GM19351 (cell line): ENCODE measurements around the gene SH3YL1.

Source experiments
- ATAC-seq: cut with Tn5 transposase; IDR thresholded peaks from one replicate; pipeline ENCODE4 v1.9.1; 2021; ENCODE audit warnings: mild to moderate bottlenecking, moderate library complexity; ENCODE audit not compliant: unreplicated experiment

SH3YL1 gene, protein sequence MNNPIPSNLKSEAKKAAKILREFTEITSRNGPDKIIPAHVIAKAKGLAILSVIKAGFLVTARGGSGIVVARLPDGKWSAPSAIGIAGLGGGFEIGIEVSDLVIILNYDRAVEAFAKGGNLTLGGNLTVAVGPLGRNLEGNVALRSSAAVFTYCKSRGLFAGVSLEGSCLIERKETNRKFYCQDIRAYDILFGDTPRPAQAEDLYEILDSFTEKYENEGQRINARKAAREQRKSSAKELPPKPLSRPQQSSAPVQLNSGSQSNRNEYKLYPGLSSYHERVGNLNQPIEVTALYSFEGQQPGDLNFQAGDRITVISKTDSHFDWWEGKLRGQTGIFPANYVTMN

GRCh38 chr2:263774-264492, at the start of gene SH3YL1:
TSS of gene SH3YL1 (minus strand) at chr2:264032. CDS start at chr2:263984, 48 bp downstream.
- ATAC-seq = peak; percentile 29

DNA sequence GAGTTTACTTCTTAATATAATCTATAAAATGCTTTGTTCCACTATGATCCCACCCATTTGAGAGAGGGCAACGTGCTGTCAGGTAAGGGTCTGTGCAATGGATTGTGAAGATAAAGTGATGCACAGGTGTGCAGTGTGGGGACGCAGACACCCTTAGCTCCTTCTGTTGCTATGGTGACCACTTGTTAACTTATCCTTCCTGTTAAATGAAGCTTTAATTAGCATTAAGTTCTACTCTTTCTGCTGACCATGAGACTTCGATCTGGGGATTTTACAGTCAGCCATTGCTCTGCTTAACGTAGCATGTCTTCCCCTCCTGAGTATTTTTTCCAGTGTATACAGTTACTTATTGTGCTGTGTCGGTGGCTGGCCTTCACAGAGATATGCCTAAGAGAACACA, 47.2 kb upstream of the SH3YL1 start:
- no peak for ATAC-seq

DNA sequence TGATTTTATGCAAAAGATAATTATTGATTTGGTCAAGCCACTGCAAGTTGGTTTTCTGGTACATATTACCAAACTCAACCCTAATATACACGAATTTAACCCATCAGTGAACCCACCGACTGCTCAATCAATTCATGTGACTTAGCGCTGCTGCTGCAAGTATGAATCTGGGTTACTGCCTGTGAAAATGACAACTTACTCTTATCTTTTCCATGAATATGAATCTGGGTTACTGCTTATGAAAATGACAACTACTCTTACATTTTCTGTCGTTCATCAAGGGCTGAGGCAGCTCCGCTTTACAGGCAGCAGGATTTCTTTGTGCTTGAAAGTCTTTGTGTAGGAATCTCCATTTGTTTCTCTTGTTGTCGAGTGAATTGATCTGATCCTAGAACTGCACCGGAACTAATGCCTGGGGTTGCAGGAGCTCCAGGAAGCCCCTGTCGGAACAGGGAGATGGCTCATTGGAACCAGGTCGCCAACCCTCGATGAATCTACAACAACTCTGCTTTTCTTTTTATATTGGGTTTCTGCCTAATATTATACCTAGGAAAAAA, 46.2 kb upstream of the SH3YL1 start:
- ATAC-seq = no peak

- ATAC-seq = no peak
Observed at GRCh38 chr2:309148-309953, 45.5 kb upstream of the SH3YL1 start.

GRCh38 chr2:305366-305765, 41.5 kb upstream of the SH3YL1 start:
- no peak for ATAC-seq

- ATAC-seq = no peak
Observed at GRCh38 chr2:296354-296753, 32.5 kb upstream of the SH3YL1 start.

DNA sequence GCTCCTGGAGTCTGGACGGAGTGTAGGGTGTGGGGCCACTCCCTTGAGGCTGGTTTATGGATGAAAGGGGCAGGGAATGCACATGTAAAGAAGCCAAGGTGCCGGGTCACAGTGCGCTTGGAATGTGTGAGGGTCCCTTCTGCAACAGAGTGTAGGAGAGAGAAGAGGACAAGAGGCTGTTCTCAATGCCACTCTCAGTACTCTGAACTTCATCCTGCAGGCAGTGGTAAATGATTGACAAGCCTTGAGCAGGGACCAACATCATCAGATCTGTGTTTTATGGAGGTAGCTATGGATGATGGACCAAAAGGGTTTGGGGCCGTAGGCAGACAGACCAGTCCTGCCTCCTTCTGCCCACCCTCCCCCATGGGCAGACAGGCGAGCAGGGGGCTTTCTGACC, 31.3 kb upstream of the SH3YL1 start:
- ATAC-seq = no peak

GRCh38 chr2:290090-290722, 26.4 kb upstream of the SH3YL1 start:
- no peak for ATAC-seq

DNA sequence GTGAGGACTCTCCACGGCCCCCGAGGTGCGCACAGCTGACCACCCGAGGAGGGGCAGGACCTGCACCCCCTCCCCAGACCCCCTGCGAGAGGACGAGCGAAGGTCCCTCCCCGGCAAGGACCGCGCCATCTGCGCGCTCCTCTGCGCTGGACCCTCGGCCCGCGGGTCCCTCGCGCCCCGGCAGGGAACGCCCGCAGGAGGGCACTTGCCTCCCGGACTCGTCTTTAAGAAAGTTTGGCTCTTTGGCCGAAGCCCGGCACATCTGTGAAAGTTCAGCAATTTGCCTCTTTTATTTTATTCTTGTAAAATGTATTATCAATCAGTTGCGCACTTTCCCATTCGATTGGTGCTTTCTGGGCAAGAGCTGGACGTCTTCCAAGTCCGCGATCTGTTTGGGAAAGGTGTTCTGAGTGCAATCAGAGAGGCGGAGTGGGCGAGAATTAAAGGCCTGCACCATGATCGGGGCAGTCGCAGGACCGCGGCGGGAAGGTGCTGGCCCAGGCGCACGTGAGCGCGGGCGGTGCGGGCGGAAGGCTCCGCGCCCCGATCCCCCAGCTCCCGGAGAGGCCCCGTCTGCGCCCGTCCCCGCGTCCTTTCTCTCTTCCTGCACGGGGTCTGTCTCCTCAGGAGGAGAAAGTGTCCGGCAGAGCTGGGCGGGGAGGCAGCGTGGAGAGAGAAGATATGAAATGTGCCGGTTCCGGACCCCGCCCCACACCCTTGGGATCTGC, 25.7 kb upstream of the SH3YL1 start:
- no peak for ATAC-seq

GRCh38 chr2:288758-289361, 25.0 kb upstream of the SH3YL1 start:
- no peak for ATAC-seq

DNA sequence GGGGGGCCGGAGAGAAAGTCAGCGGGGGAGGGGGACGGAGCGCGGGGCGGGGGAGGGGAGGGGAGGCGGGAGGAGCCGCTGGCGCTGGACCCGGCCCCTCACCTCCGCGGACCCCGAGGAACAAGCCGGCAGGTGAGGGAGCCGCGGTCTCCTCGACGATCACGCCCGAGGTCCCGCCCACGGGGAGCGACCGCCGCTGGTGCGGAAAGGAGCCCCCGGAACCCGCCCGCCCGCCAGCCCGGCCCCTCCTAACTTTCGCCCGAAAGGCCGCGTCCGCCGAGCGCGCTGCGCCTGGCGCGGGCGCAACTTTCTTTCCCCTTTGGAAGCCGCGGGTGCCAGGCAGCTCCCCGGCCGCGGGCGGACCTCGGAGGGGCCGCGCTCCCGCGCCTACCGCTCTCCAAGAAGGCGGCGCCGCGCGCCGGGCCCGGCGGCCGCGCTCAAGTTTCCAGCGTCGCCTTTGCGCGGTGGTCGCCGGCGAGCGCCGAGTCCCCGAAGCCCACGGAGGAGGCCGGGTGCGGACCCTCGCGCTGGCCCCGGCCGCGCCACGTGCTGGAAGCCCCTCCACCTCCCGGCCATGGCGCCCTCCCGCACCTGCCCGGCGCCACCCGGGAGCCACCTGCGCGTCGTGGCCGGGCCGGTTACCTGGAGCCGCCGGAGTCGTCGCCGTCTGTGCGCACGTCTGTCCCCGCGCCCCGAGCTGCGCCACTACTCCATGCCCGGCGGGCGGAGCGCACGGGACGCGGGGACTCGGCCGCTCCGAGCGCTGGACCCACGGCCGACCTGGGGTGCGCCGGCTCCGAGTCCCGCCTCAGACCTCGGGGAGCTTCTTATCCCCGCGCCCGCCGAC, 24.3 kb upstream of the SH3YL1 start, which contains the start of gene ALKAL2:
TSS of gene ALKAL2 (minus strand) at position 181 of the 847 bp plus-strand sequence. CDS start 256 bp downstream, outside the sequence.
- no peak for ATAC-seq

- ATAC-seq = no peak
Observed at GRCh38 chr2:287471-287885, 23.6 kb upstream of the SH3YL1 start.

DNA sequence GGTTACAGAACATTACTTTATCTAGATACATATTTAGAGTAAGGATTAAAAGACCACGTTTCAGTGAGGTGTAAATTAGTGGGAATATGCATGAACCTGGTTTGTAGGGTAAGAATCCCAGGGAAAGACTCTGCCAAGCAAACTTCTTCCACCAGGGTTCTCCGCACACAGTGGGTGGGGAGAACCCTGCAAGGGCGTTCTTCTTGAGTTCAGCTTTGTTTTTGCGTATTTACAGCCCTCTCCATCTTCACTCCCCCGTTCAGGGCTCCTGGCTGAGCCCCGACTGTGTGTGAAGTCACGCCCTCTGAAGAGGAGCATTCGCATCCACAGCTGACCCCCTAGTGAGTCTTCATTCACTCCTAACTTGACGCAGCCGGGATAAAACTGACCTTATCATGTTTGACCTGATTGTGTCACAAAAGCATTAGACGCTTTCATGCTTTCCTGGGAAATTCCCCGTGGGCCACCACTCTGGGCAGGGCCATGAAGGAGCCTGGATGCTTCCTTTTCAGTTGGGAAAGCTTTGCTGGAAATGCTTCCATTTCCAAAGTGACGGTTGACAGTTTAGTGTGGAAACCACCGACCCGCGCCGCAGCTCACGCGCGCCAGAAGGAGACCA, 23.1 kb upstream of the SH3YL1 start:
- no peak for ATAC-seq

DNA sequence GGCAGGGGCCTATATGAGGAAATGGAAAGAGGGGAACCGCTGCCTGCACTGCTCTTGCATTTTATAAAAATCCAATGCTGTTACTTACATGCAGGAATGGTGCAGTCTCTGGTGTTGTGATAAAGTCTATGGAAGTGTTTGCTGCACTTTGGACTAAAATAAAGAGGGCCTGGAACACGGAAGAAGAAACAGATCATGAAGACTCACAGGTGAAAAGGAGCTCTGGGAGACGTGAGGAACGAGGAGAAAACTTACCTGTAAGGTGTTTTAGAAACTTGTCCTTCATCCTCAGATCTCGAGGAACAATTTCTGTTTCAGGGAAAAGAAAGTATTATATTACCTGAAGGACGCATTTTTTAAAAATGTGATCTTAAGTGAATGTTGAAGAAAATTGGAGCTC, 22.2 kb upstream of the SH3YL1 start:
- ATAC-seq = no peak

DNA sequence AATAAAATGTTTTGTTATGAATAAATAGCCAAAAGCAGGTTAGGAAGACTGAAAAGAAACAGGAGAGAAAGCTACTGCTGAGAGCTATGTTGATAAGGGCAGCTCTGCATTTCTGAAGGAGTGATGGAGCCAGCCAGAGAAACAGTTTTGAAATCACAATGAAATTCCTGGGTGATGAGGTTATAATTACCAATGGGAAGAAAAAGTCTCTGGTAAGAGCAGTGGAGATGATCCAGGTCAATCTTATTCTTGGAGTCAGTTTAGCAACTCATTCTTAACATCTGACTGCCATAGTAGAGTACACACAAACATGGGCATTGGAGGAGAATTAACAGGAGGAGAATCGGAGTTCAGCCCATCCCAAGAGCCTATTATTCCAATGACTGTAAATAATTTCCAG, 21.7 kb upstream of the SH3YL1 start:
- no peak for ATAC-seq

GRCh38 chr2:284896-285492, 21.2 kb upstream of the SH3YL1 start:
- no peak for ATAC-seq

GRCh38 chr2:283996-284794, 20.4 kb upstream of the SH3YL1 start:
- ATAC-seq = no peak
